ENCODE measurements around the gene CCDC85A. TPM values are rescaled to one million over a fixed set of nuclear protein-coding genes. Genes with fewer than 3 reads are reported as not detected.

CCDC85A gene
- total RNA-seq, 4 donors from 2014 or later: 4.5 to 46.0 (median 9.1) TPM

- DNase-seq (ENCODE audit: low spot score) (no peak), ATAC-seq (ENCODE audit: low FRiP score) (no peak)
- TF ChIP-seq CTCF (IDR thresholded peaks at IDR 0.05): no peak
Measured at GRCh38 chr2:56234241-56234640, 50.5 kb downstream of the CCDC85A start.

GRCh38 chr2:56239030-56239429, 55.2 kb downstream of the CCDC85A start:
- DNase-seq (ENCODE audit: low spot score): no peak
- TF ChIP-seq CTCF (IDR thresholded peaks at IDR 0.05): no peak
- no peak for ATAC-seq (ENCODE audit: low FRiP score)

- ATAC-seq (ENCODE audit: low FRiP score): no peak
- DNase-seq (ENCODE audit: low spot score): no peak
- TF ChIP-seq CTCF (IDR thresholded peaks at IDR 0.05): no peak
Measured at GRCh38 chr2:56239437-56239836, 55.6 kb downstream of the CCDC85A start.

- no peak for ATAC-seq (ENCODE audit: low FRiP score)
- no peak for DNase-seq (ENCODE audit: low spot score)
- no peak for TF ChIP-seq CTCF (IDR thresholded peaks at IDR 0.05)
Measured at GRCh38 chr2:56240210-56240609, 56.4 kb downstream of the CCDC85A start.

GRCh38 chr2:56244506-56244905, 60.7 kb downstream of the CCDC85A start:
- no peak for TF ChIP-seq CTCF (IDR thresholded peaks at IDR 0.05)
- no peak for ATAC-seq (ENCODE audit: low FRiP score)
- DNase-seq (ENCODE audit: low spot score): no peak

- no peak for ATAC-seq (ENCODE audit: low FRiP score)
- no peak for TF ChIP-seq CTCF (IDR thresholded peaks at IDR 0.05)
- no peak for DNase-seq (ENCODE audit: low spot score)
Measured at GRCh38 chr2:56244911-56245530, 61.2 kb downstream of the CCDC85A start.

GRCh38 chr2:56248965-56249742, 65.4 kb downstream of the CCDC85A start:
- no peak for TF ChIP-seq CTCF (IDR thresholded peaks at IDR 0.05)
- ATAC-seq (ENCODE audit: low FRiP score) (no peak), DNase-seq (ENCODE audit: low spot score) (no peak)

All from omental fat pad (tissue), 4 donors.